Calu3 (cell line): Measurements from ENCODE around the gene GNAI2. TPM values are rescaled to one million over a fixed set of nuclear protein-coding genes. Genes with fewer than 3 reads are reported as not detected.

ENCODE experiments used
- BruUV-seq: library from RNA; stranded (reverse); fragments of 400-500 nt; replicated peaks from 2 replicates; lab custom pipeline; 2021; lab: Mats Ljungman, UMichigan
- CTCF ChIA-PET: fragments of 300-600 bp; sonication (Branson Sonifier 250); formaldehyde crosslinking; loops from one replicate; lab custom pipeline; 2022; ENCODE audit warnings: antibody characterized with exemption; lab: Charles Lee
- DNase-seq: peaks from one replicate; pipeline ENCODE4 v3.0.0; 2022
- H3K27ac Mint-ChIP-seq: one replicate; pipeline ENCODE4 v1.8.0; 2022; ENCODE audit warnings: mixed read lengths; ENCODE audit not compliant: unreplicated experiment
- H3K27me3 Mint-ChIP-seq: one replicate; pipeline ENCODE4 v1.8.0; 2022; ENCODE audit warnings: mixed read lengths; ENCODE audit not compliant: unreplicated experiment
- H3K36me3 Mint-ChIP-seq: one replicate; pipeline ENCODE4 v1.8.0; 2022; ENCODE audit warnings: mild to moderate bottlenecking, moderate library complexity, mixed read lengths; ENCODE audit not compliant: insufficient read depth, unreplicated experiment
- H3K4me1 Mint-ChIP-seq: one replicate; pipeline ENCODE4 v1.8.0; 2022; ENCODE audit warnings: mild to moderate bottlenecking, low read depth, mixed read lengths; ENCODE audit not compliant: unreplicated experiment
- H3K4me3 Mint-ChIP-seq: one replicate; pipeline ENCODE4 v1.8.0; 2022; ENCODE audit warnings: mild to moderate bottlenecking, low read depth, moderate library complexity, mixed read lengths; ENCODE audit not compliant: unreplicated experiment
- H3K9me3 Mint-ChIP-seq: one replicate; pipeline ENCODE4 v1.8.0; 2022; ENCODE audit warnings: low read depth, mixed read lengths; ENCODE audit not compliant: unreplicated experiment
- intact Hi-C: fragments of 100-400 bp; cut with micrococcal nuclease; formaldehyde crosslinking; loops from one replicate; pipeline ENCODE4 v1.10.0; 2022; ENCODE audit not compliant: unreplicated experiment
- total RNA-seq: library from RNA; stranded (reverse); gene quantifications from 2 replicates; pipeline ENCODE4 v1.2.3, GENCODE V29; 2022
- TF ChIP-seq, protein P1 (sequence below): fragments of 200-600 bp; IDR thresholded peaks from one replicate; pipeline ENCODE4 v1.8.0; 2022; ENCODE audit warnings: antibody characterized with exemption; ENCODE audit not compliant: unreplicated experiment

The GNAI2 gene
- total RNA-seq, 1 experiment from 2014 or later: 102 TPM

DNA sequence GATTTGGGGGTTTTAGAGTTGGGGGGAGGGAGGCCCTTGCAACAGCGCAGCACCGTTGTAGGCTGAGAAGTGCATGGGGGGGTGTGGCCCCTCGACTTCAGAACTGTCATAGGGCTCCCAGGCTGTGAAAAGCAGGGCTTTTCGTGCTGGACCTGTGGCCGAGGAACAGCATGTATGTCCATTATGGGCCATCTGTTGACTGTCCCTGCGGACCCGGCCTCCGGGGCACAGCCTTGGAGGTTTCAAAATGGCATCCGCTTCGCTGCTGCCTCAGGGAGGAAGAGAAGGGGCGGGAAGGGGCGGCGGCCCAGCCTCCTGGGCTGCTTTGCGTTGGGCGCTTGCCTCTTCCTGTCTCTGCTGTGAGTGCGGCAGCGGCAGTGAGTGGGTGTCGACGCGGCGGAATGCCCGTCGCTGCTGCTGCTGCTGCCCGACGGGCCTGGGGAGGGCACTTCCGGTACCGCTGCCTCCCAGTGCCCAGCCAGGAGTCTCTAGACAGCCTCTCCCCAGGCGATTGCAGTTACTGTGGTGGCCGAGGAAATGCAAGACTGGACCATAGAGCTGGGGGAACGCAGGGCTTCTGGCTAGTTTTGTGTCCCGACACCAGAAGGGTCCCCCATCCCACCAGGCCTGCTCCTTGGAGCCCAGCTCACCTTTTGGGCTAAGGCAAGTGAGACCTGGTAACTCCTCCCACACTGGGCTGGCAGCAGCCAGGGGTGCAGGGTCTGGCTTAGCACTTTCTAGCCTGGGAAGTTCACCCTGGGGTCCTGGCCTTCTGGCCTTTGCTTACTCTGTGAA lies 1.9 kb downstream of the GNAI2 start:
- peak overlapping the region; percentile 90 for H3K27ac Mint-ChIP-seq
- no TSS peak for BruUV-seq
- H3K27me3 Mint-ChIP-seq: no peaks in the 10 kb centered on the region
- peak overlapping the region; percentile 86 for H3K4me3 Mint-ChIP-seq
- H3K9me3 Mint-ChIP-seq: no peaks in the 10 kb centered on the region
- CTCF ChIA-PET: interaction anchor here (0.6 to 1.7 kb wide), 3 partner anchors 11 to 27 kb away, joined by 3 to 7 read pairs (median 5); no protein-coding TSS in a partner anchor
- H3K36me3 Mint-ChIP-seq: peaks cover 36% of the 10 kb centered on the region
- intact Hi-C loops: no loop called here
- TF ChIP-seq, protein P1, sequence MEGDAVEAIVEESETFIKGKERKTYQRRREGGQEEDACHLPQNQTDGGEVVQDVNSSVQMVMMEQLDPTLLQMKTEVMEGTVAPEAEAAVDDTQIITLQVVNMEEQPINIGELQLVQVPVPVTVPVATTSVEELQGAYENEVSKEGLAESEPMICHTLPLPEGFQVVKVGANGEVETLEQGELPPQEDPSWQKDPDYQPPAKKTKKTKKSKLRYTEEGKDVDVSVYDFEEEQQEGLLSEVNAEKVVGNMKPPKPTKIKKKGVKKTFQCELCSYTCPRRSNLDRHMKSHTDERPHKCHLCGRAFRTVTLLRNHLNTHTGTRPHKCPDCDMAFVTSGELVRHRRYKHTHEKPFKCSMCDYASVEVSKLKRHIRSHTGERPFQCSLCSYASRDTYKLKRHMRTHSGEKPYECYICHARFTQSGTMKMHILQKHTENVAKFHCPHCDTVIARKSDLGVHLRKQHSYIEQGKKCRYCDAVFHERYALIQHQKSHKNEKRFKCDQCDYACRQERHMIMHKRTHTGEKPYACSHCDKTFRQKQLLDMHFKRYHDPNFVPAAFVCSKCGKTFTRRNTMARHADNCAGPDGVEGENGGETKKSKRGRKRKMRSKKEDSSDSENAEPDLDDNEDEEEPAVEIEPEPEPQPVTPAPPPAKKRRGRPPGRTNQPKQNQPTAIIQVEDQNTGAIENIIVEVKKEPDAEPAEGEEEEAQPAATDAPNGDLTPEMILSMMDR: no peak
- DNase-seq: peak; percentile 78
- H3K4me1 Mint-ChIP-seq: peaks cover 22% of the 10 kb centered on the region

DNA sequence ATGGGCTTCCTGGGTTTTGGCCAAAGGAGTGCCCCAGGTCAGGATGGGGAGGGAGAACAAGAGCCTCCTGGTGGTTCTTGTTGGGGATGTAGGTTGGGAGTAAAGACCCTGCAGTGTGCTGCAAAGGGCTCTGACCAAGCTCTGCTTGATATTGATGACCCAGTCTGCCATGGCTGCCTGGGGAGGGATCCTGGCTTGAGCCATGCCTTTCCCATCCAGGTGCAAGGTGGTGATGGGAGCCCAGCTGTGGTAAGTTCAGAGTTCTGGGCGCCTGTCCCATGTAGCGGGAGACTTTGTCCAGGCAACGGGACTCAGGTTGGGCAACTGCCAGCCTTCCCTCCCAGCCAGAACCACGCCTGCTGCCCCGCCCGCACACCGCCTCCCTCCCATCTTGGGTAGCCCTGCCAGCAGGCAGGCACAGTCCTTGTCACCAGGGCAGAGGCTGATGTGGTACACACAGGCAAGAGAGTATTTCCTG lies 2.6 kb downstream of the GNAI2 start:
- peak; percentile 78 for DNase-seq
- H3K27me3 Mint-ChIP-seq: no peaks in the 10 kb centered on the region
- H3K27ac Mint-ChIP-seq: no peak overlapping the region
- peaks cover 35% of the 10 kb centered on the region for H3K36me3 Mint-ChIP-seq
- TF ChIP-seq, protein P1: no peak
- TSS peak; percentile 5 for BruUV-seq
- peaks cover 22% of the 10 kb centered on the region for H3K4me1 Mint-ChIP-seq
- CTCF ChIA-PET: interaction anchor here (0.6 to 1.7 kb wide), 4 partner anchors 10 to 114 kb away, joined by 3 to 7 read pairs (median 5); no protein-coding TSS in a partner anchor
- H3K9me3 Mint-ChIP-seq: no peaks in the 10 kb centered on the region
- intact Hi-C loops: no loop called here
- peak overlapping the region; percentile 86 for H3K4me3 Mint-ChIP-seq

DNA sequence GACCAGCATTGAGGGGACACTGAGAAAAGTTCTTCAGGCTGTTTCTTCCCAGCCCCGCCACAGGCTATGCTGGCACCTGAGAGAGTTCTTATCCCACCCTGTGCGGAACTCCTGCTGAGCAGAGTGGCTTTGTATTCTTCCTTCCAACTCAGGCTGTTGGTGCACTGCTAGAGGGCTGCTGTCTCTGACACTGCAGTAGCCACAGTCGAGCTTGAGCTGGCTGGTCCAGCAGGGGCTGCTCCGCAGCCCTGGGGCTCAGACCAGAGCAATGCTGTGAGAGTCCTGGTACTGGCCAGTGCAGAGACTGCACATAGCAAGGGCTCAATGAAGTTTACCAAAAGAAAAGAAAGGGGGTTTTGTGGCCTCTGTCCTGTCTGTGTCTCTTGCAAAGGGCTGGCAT lies 3.6 kb downstream of the GNAI2 start:
- DNase-seq: no peak
- Mint-ChIP-seq H3K27ac (no peak overlapping the region), H3K36me3 (peaks cover 39% of the 10 kb centered on the region), H3K4me1 (peaks cover 22% of the 10 kb centered on the region), H3K27me3 (no peaks in the 10 kb centered on the region), H3K9me3 (no peaks in the 10 kb centered on the region), H3K4me3 (no peak overlapping the region)
- intact Hi-C loops: no loop called here
- TF ChIP-seq, protein P1: no peak
- BruUV-seq: no TSS peak
- CTCF ChIA-PET: no interaction called here

DNA sequence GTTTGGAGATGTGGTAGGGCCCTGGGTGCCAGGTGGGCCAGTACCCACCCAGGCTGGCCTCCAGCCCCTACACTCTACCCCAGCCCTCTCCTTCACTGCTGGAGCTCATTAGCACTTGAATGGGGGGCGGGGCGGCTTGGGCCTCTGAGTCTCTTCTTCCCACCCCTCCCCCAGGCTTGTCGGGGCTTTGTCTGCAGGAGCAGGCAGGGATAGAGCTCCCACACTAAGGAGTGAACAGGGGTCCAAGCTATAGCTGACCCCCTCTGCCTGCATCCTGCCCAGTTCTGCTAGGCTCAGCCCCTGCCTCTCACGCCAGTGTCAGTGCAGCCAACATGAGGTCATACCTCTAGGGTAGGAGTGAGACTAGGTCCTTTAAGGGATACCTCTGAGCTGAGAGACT lies 5.2 kb downstream of the GNAI2 start:
- H3K27ac Mint-ChIP-seq: no peak overlapping the region
- no peak for DNase-seq
- no TSS peak for BruUV-seq
- peaks cover 22% of the 10 kb centered on the region for H3K4me1 Mint-ChIP-seq
- no peaks in the 10 kb centered on the region for H3K27me3 Mint-ChIP-seq
- peaks cover 36% of the 10 kb centered on the region for H3K36me3 Mint-ChIP-seq
- intact Hi-C loops: no loop called here
- no peak overlapping the region for H3K4me3 Mint-ChIP-seq
- no peaks in the 10 kb centered on the region for H3K9me3 Mint-ChIP-seq
- CTCF ChIA-PET: no interaction called here
- TF ChIP-seq, protein P1: no peak
